ENCODE results near the gene MKRN1.

- no peak for TF ChIP-seq EZH2 (IDR thresholded peaks at IDR 0.05; ENCODE audit: insufficient read depth, poor library complexity, severe bottlenecking)
- no peak for TF ChIP-seq EZH2phosphoT487 (IDR thresholded peaks at IDR 0.05; ENCODE audit: insufficient read depth, low read depth)
These were observed 16.3 kb upstream of the MKRN1 start for GRCh38 chr7:140495514-140496097.

Data from GM23248 (cell line).